HG03280 (cell line): Measurements from ENCODE around the gene PLAA.
"Not testable (repeated sequence)": the region's sequence is repeated elsewhere in the genome, so short reads cannot be mapped to it uniquely, and the experiment has no call there.

ENCODE experiments used
- ATAC-seq: cut with Tn5 transposase; IDR thresholded peaks from one replicate; pipeline ENCODE4 v1.9.1; 2021; ENCODE audit warnings: mild to moderate bottlenecking, moderate library complexity; ENCODE audit not compliant: unreplicated experiment

Gene PLAA

DNA sequence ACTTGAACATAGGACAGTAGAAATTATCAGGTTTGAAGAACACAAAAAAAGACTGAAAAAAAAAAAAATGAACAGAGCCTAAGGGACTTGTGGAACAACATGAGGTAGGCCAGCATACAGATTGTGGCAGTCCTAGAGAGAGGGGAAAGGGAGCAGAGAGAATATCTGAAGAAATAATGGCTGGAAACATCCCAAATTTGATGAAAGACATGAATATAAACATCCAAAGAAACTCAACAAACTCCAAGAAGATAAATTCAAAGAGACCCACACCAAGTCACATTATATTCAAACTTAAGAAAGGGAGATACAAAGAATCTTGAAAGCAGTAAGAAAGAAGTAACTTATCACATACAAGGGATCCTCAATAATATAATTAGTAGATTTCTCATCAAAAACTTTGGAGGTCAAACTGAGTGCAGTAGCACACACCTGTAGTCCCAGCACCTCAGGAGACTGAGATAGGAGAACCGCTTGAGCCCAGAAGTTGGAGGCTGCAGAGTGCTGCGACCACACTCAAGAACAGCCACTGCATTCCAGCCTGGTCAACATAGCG lies 9.1 kb downstream of the PLAA start:
- ATAC-seq: no peak

DNA sequence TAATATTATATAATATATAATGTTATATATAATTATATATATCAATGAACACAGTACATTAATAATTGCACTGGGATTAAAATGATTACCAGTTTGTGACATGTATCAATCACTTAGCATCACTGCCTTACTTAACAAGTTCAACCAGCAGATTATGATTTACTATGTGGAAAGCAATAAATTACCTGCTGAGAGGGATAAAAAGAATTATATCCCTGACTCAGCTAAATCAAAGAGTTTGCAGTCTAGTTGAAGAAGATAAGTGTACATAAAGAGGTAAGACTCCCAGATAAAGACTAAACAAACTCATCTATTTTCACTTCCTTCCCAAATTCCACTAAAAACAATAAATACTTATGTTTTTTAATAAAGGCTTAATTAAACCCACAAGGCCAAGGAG lies 11.2 kb downstream of the PLAA start:
- ATAC-seq: no peak

DNA sequence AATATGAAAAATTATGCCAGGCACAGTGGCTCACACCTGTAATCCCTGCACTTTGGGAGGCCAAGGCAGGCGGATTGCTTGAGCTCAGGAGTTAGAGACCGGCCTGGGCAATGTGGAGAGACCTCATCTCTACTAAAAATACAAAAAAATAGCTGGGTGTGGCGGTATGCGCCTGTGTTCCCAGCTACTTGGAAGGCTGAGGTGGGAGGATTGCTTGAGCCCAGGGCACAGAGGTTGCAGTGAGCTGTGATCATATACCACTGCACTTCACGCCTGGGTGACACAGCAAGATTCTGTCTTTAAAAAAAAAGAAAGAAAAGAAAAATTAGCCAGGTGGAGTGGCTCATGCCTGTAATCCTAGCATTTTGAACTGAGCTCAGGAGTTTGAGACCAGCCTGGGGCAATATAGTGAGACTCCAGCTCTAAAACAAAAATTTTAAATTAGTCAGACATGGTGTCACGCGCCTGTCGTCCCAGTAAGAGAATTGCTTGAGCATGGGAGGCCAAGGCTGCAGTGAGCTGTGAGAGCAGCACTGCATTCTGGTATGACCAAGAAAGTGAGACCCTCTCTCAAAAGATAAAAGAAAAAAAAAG lies 18.0 kb downstream of the PLAA start:
- no peak for ATAC-seq

DNA sequence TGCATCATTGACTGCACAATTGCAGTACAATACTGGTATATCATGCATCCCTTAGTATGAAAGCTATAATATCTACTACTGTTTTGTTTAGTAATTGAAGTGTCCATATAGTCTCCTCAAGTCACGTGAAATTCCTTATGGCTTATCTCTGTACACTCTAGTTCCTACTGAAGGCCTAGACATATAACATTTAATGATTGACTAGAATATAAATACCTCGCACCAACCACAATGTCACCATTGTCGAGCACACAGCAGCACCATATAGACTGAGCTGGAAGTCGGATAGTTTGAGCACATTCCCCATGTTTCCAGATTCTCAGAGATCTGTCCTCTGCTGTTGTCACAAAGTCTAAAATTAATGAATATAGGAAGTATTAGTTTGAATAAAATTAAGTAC lies 21.4 kb downstream of the PLAA start:
- no peak for ATAC-seq

DNA sequence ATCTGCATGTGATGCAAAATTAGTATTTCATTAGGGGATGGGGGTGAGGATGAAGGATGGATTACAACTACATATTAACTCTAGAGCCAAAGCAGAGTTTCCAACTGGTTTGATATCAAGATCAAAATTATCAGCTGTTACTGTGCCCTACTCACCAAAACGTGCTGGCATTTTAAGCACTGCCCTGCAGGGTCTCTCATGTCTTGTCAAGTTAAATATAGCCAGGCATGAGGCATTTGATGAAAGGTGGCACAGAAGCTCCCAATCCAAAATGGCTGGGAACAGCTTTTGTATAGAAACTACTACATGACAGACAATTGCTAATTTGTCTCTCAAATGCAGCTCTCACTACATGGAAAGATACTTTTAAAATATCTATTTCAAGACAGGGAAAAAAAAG lies 27.3 kb downstream of the PLAA start:
- ATAC-seq: no peak

DNA sequence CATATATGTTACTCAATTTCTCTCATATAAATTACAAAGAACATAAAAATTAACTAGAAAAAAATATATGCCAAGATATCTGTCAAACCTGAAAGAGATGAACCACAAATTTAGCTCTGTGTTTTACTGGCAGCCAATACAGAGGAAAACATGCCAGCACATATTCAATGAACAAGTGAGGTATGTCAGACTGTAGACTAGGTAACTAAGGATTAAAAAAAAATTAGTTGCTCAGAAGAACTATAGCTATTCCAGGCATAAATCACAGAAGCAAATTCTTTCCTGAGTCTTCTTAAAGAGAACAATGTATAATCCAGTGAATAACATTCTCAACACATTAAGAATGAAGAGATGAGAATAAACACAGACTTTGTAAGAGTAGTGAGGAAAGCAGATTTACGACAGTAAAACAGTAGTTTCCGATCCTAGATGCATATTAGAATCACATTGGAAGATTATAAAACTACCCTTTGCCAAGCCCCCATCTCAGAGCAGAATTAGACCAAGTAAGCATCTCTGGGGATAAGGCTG lies 33.8 kb downstream of the PLAA start:
- ATAC-seq: no peak

DNA sequence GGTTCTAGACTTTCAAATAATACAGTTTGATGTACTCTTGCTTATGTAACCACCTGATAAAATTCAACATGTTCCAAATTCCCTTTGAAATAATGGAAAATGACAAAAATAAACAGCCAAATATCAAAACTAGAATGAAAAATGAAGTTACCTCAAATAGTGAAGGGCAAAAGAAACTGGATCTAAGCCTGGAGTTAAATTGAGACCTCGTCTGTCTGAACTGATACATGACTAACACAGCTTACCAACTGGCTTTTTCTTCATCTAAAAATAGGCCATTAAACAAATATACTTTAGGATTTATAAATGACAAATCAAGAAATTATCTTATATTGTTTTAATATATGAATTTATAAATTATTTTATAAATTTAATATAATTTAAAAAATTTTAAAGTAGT lies 42.4 kb downstream of the PLAA start:
- no peak for ATAC-seq

DNA sequence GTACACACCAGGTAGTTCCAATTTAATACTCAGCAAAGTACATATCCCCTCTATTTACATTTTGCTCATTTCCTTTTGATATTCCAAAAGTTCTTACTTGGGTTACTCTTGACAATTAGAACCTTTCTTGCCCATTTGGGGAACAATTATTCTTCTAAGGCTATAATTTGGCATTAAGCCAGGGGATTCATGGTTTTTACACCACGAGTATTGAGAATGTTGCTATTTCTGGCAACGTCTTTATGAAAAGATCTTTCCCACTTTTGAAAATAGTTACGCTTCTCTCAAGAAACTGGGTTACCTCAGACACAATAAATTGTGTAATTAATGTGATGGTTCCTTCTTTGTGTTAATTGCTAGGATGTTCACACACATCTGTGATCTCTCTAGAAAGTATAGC lies 43.0 kb downstream of the PLAA start:
- ATAC-seq: no peak

DNA sequence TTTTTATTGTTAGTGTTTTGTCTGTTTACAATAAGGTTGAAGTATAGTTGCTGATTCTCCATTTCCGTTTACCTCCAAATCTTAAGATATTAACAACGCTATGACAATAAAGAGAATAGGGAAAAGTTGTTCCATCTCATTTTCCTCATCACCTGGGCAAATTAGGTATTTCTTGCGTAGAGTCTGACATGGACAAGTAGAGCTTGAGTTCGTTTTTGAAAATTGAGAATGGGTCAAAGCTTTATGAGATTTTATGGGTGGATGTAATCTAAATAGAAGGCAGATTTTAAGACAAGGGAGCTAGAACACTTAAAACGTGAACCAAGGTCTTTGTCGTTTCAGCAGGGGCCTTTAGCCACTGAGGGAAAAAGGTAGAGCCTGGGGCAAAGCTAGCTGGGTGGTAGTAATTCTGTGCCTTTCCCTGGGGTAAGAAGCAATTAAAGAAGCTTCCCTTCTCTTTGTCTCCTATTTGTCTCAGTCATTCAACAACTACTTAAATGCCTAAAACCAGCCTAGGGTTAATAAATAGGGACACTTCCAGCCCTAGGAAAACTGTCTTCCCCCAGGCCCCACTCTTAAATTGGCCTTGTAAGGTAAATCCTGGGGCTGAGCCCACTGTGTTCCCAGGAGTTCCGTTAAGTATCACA lies 53.9 kb downstream of the PLAA start:
- ATAC-seq: no peak

DNA sequence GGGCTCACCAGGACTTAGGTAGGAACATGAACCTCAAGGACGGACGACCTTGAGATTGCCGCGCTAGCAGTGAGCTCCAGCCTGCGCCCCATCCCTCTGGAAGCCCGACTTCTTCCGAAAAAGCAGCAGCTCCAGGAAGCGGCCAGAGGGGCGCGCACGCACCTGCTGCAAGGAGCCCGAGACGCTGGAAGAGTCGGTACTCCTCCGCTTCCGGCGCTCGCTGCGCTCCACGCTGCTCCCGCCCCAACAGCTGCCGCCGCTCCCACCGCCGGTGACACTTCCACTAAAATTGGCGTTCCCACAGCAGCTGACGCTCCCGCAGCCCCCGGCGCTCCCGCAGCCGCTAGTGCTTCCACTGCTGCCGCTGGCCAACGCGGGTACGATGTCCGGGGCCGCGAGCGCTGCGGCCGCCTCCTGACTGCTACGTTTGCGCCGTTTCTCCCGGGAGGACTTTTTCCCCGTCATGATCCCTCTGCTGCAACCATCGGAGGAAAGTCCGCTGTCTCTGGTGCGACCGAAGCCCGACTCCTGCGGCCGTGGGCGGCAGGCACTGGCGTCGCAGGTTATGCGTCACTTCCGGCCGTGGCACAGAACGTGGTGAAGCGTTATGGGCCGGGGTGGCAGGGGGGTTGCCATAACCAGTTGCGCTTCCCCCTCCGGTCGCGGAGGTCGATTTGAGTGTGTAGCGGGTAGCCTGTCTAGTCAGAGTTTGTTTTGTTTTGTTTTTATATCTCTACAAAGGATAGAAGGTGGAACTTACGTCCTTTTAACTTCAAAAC lies 54.6 kb downstream of the PLAA start, which contains the start of gene CAAP1:
Gene CAAP1 (minus strand): TSS at position 552 of the 779 bp plus-strand sequence. CDS start 87 bp downstream, at position 465.
- peak; percentile 95 for ATAC-seq

DNA sequence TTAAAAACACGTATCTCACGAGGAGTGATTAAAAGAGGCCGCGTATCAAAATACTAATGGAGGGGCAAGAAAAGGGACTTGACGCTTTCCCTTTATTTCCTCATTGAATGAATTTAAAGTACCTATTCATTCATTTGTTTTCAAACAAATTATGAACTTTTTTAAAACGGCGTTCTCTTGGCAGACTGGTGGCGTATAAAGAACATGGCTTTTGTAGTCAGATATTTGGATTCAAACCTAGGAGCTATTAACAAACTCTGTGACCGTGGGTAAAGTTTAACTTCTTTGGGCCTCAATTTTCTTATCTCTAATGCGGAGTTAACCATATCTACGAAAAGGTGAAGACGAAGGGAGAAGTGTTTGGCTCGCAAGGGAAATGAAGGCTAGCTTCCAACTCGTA lies 55.3 kb downstream of the PLAA start:
- no peak for ATAC-seq

DNA sequence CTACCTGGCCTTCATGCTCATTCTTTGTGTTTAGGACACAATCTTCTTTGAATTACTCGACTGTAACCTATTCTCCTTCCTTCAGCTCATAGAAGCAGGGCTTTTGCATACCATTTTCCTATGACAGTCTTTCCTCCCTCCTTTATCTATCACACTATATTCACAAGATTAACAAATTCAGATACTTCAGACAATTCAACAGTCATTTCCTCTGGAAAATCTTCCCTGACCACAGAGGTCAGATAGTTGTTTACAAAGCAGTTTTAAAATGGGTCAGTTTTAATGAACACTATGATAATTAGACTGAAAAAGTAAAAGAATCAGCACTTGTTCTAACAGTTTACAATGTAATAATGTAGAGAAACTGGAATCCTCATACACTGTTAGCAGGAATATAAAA lies 58.8 kb downstream of the PLAA start:
- no peak for ATAC-seq

DNA sequence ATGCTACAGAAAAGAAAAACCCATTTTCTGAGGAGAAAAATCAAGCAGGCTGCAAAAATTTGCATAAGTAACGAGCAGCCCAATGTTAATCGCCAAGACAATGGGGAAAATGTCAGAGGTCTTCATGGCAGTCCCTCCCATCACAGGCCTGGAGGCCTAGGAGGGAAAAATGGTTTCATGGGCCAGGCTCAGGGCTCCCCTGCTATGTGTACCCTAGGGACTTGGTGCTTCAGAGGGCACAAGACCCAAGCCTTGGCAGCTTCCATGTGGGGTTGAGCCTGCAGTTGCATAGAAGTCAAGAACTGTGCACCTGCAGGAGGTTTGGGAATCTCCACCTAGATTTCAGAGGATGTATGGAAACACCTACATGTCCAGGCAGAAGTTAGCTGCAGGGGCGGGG lies 64.9 kb downstream of the PLAA start:
- no peak for ATAC-seq

DNA sequence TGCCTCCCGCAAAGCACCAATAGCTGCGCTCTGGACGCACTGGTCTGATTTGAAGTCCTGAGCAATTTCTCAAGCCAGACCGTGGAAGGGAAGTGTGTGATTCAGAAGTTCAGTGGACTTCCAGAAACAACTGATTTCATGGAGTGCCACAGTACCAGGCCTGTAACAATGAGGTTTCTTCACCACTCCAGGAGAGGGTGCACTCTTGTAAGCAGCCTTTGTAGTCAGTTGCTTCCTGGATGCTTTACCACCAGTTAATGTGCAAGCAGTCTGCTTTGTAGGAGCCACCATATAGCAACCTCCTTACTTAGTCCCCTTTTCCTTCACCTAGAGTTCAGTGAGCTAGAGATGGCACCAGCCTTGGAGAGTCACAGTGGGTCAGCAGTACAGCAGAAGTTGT lies 66.8 kb downstream of the PLAA start:
- ATAC-seq: no peak

DNA sequence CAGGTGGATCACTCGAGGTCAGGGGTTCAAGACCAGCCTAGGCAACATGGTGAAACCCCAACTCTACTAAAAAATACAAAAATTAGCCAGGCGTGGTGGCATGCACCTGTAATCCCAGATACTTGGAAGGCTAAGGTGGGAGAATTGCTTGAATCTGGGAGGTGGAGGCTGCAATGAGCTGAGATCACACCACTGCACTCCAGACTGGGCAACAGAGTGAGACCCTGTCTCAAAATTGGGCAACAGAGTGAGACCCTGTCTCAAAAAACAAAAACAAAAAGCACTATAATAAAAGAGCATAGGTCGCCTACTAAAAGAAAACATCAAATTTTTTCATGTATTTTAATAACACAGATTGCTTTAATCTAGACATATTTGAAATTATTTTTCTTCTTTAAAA lies 71.9 kb downstream of the PLAA start:
- ATAC-seq: not testable (repeated sequence)

DNA sequence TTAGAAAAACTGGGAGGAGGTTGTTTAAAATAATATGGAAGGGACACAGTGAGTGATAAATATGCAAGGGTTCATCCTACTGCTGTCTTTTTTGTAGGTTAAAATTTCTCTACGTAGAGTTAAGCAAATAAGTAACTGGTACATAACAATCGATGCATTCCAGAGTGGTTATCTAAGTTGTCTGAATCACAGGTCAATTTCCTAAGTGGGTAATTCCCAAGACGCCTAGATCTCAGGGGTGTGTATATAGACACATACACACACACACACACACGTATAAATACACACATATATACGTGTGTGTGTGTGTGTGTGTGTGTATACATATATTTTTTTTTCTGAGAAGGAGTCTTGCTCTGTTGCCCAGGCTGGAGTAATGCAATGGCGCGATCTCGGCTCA lies 76.8 kb downstream of the PLAA start:
- ATAC-seq: no peak

DNA sequence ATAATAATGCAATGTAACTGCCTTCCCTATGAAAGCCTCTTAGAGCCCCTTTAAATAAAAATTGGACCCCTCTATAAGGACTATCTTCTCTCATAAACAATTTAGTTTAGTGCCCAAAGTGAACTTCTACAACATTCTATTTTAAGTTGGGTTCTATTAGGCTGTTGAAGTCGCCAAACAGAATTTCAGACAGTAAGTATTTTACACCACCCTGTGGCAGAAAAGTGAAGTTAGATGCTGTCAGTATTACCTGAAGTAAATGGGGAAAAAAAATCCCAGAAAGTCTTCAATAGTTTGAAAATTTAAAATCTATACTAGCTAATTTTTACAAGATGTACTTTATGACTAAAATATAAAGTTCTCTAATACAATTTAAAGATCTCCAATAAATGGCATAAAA lies 84.0 kb downstream of the PLAA start:
- ATAC-seq: no peak

DNA sequence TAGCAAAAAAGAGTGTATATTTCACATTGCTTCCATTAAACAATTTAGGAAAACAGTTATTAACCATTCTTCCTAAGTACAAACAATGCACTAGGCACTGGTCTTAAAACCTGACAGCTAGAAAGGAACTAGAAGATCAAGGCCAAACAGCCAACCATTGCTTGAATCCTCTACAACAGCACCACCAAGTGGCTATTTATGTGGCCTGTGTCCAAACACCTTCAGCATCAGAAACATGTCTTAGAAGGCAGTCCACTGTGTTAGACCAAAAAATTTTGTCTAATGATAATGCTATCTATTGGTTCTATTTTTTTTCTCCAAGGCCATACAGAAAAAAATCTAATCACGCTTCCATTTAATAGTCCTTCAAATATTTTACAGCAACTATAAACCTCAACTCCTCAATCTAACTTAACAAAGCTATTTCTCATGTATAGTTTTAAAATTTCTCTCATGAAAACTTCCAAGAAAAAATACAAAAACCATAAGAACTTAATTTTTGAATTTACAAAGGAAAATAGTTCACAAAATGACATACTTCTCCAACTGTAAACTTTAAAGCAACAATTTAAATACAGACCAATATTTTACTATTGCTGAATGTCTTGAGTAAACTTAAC lies 90.5 kb downstream of the PLAA start:
- peak; percentile 62 for ATAC-seq
